ENCODE results near the gene NAGK.
"Not testable (repeated sequence)": the region's sequence is repeated elsewhere in the genome, so short reads cannot be mapped to it uniquely, and the experiment has no call there.

DNA sequence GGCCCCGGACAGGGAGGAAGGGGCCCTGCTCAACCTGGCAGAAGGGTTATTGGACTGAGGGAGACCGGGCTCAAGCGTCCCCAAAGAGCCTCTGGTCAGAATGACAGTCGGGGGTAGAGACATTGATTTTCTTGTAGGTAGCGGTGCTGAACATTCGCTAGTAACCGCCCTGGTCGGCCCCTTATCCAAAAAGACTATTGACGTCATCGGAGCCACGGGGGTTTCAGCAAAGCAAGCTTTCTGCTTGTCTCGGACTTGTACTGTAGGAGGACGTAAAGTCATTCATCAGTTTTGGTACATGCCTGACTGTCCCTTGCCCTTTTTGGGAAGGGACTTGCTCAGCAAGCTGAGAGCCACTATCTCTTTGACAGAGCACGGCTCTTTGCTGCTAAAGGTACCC lies 47.1 kb upstream of the NAGK start:
- TF ChIP-seq, protein P1, sequence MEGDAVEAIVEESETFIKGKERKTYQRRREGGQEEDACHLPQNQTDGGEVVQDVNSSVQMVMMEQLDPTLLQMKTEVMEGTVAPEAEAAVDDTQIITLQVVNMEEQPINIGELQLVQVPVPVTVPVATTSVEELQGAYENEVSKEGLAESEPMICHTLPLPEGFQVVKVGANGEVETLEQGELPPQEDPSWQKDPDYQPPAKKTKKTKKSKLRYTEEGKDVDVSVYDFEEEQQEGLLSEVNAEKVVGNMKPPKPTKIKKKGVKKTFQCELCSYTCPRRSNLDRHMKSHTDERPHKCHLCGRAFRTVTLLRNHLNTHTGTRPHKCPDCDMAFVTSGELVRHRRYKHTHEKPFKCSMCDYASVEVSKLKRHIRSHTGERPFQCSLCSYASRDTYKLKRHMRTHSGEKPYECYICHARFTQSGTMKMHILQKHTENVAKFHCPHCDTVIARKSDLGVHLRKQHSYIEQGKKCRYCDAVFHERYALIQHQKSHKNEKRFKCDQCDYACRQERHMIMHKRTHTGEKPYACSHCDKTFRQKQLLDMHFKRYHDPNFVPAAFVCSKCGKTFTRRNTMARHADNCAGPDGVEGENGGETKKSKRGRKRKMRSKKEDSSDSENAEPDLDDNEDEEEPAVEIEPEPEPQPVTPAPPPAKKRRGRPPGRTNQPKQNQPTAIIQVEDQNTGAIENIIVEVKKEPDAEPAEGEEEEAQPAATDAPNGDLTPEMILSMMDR (conservative IDR thresholded peaks at IDR 0.05 in 1 of 2, IDR thresholded peaks at IDR 0.05 in 1 of 2; ENCODE audit: extremely low read depth in 1 of 2, insufficient read depth in 1 of 2, low read depth in 1 of 2, low read length in 2 of 2) = not testable (repeated sequence)
- not testable (repeated sequence) for TF ChIP-seq EZH2 (IDR thresholded peaks at IDR 0.05; ENCODE audit: borderline replicate concordance, low read length)
